ENCODE results near the gene EVI2A.

EVI2A gene

GRCh38 chr17:31272803-31273202, 48.6 kb downstream of the EVI2A start:
- ATAC-seq: no peak

- ATAC-seq: no peak
Measured at GRCh38 chr17:31272236-31272635, 49.2 kb downstream of the EVI2A start.

GRCh38 chr17:31269578-31269983, 51.8 kb downstream of the EVI2A start:
- ATAC-seq: no peak

GRCh38 chr17:31269036-31269577, 52.3 kb downstream of the EVI2A start:
- ATAC-seq: no peak
